Choroid plexus epithelial cell (primary cell): ENCODE measurements around the gene IP6K3.

Experiments
- DNase-seq: peaks from one replicate; pipeline ENCODE4 v3.0.0-alpha.2; 2010; ENCODE audit warnings: low read depth
- H3K4me3 ChIP-seq: 2 replicates; pipeline ENCODE4 v1.5.1; 2011; ENCODE audit warnings: low read depth, mild to moderate bottlenecking, control low read depth, low read length, moderate library complexity
- CTCF ChIP-seq: conservative IDR thresholded peaks from 2 replicates; pipeline ENCODE4 v1.5.1; 2011; ENCODE audit warnings: low read depth, mild to moderate bottlenecking, control low read depth, inconsistent platforms, low read length, moderate library complexity

The IP6K3 gene

GRCh38 chr6:33777398-33778388, 31.0 kb upstream of the IP6K3 start:
- no peak for DNase-seq
- no peak overlapping the region for H3K4me3 ChIP-seq
- no peak for TF ChIP-seq CTCF

GRCh38 chr6:33776764-33777163, 30.1 kb upstream of the IP6K3 start:
- H3K4me3 ChIP-seq = no peak overlapping the region
- no peak for TF ChIP-seq CTCF
- no peak for DNase-seq

- no peak for DNase-seq
- no peak for TF ChIP-seq CTCF
- no peak overlapping the region for H3K4me3 ChIP-seq
Measured at GRCh38 chr6:33776186-33776585, 29.5 kb upstream of the IP6K3 start.

GRCh38 chr6:33774774-33775173, 28.1 kb upstream of the IP6K3 start:
- DNase-seq = no peak
- TF ChIP-seq CTCF = no peak

GRCh38 chr6:33772902-33773472, 26.3 kb upstream of the IP6K3 start:
- TF ChIP-seq CTCF = no peak
- no peak for DNase-seq
- no peak overlapping the region for H3K4me3 ChIP-seq

More at GRCh38 chr6:33774774-33775173, 28.1 kb upstream of the IP6K3 start:
- no peak overlapping the region for H3K4me3 ChIP-seq

- DNase-seq = peak; percentile 53
- H3K4me3 ChIP-seq = no peak overlapping the region
- TF ChIP-seq CTCF = no peak
Measured at GRCh38 chr6:33772082-33772830, 25.6 kb upstream of the IP6K3 start.
